ENCODE data around the gene FZD2.
"Not testable (repeated sequence)": the region's sequence is repeated elsewhere in the genome, so short reads cannot be mapped to it uniquely, and the experiment has no call there.

Gene FZD2

DNA sequence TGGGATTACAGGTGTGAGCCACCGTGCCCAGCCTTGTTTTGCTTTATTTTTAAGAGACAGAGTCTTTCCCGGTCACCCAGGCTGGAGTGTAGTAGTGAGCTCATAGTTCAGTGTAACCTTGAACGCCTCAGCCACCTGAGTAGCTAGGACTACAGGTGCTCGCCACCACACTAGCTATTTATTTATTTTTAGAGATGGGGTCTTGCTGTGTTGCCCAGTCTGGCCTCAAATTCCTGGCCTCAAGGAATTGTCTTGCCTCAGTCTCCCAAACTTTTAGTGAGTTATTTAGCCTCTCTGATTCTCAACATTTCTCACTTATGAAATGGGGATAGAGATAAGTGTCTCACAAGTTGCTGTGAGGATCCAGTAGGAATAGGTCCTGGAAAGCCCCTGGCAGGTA lies 21.7 kb downstream of the FZD2 start:
- no peak for DNase-seq

- no peak for DNase-seq
These were observed 24.6 kb downstream of the FZD2 start for GRCh38 chr17:44581868-44582267.

DNA sequence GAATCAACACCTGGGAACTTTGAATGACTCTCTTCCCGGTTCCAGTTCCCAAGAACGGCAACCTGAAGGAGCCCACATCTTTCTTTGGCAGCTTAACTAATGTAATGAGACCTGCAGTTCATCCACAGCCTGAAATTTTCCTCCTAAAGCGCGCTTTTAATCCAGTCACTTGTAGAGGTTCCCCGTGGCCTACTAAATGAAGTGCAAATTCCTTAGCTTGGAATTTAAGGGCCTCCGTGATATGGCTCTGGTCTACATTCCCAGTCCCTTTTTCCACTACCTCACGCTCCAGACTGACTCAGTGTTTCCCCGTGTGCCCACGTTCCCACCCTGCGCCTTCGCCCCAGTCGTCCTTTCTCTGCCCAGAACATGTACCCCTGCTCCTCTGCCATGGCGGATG lies 27.2 kb downstream of the FZD2 start:
- DNase-seq = no peak

GRCh38 chr17:44585315-44585714 lies 28.0 kb downstream of the FZD2 start:
- DNase-seq = no peak

DNA sequence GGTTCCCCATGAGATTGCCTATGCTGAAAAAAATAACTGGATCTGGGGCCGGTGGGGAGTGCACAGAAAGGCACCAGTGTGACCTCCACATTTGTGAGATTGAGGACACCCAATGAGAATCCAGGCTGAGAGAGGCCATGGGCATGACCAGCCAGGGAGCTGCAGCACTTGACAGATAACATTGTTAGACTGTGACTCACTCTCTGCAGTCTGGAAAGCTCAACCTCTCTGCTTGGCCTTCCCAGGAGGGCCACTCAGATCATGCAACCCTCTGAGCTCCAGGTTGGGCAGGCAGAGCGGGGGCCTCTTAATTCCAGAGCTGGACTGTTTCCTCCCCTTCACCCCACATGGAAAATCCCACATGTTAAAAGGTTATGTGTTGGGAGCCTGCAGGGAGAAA lies 30.1 kb downstream of the FZD2 start:
- DNase-seq = no peak

- DNase-seq = no peak
These were observed 32.2 kb downstream of the FZD2 start for GRCh38 chr17:44589316-44590071.

GRCh38 chr17:44590072-44590462 lies 32.8 kb downstream of the FZD2 start:
- not testable (repeated sequence) for DNase-seq

DNA sequence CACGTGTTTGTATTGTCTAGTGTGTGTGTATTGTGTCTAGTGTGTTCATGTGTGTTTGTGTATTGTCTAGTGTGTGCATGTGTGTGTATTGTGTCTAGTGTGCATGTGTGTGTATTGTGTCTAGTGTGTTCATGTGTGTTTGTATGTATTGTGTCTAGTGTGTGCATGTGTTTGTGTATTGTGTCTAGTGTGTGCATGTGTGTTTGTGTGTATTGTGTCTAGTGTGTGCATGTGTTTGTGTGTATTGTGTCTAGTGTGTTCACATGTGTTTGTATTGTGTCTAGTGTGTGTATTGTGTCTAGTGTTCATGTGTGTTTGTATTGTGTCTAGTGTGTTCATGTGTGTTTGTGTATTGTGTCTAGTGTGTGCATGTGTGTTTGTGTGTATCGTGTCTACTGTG lies 33.5 kb downstream of the FZD2 start:
- DNase-seq = not testable (repeated sequence)

- DNase-seq = no peak
These were observed 33.9 kb downstream of the FZD2 start for GRCh38 chr17:44591206-44591605.

DNA sequence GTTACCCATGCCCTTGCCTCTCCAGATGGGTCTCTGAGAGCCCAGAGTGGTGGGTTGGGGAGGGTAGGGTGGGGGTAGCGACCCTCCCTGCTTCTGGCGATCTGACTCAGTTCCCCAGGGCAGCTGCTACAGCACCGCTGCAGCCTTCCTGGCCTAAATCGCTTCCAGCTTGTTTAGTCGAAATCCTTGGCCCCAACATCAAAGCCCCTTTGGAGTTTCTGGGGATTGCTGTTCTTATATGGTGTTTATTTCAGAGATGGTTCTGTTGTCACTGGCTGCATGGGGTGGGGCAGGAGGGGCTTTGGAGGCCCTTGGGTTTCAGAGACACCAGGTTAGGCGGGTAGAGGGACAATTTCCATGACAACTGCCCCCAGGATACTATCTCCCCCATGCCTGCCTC lies 35.9 kb downstream of the FZD2 start:
- DNase-seq = no peak

DNA sequence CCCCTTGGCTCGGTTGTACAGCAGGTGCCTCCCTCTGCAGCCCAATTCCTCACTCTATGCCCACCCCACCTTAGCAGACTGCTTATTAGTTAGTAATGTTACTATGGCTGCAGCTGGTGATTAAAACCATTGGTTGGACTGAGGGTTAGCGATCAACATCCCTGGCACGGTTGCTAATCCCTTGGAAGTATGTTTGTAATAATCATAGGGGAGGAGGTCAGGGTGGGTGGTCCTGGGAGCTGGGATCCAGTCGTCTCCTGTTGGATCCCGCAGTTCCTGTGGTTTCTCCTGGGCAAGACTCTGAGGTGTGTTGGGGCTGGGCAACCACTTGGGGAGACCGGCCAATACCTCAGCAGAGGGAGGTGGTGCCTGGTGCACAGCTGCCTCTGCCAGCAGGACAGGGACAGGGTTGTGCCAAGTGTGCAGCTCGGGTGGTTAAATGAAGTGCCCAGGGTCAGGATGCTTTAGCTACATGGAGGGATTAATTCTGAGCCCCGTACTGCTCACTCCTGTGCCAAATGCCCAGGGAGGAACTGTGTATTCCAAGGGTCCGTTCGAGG lies 38.0 kb downstream of the FZD2 start:
- DNase-seq = no peak

GRCh38 chr17:44598329-44598728 lies 41.0 kb downstream of the FZD2 start:
- DNase-seq = no peak

DNA sequence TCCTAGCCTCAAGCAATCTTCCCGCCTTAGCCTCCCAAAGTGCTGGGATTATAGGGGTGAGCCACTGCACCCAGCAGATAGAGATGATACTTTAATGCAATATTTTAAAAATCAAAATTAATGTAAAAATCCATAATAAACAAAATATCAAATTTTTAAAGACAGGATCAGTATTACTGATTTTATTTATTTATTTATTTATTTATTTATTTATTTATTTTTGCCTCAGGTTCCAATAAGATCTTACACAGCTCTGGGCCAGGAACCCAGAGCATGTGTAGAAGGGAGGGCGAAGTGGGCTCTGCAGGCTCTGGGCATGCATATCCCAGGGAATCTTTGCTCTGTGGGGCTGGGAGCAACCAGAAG lies 41.6 kb downstream of the FZD2 start:
- no peak for DNase-seq

DNA sequence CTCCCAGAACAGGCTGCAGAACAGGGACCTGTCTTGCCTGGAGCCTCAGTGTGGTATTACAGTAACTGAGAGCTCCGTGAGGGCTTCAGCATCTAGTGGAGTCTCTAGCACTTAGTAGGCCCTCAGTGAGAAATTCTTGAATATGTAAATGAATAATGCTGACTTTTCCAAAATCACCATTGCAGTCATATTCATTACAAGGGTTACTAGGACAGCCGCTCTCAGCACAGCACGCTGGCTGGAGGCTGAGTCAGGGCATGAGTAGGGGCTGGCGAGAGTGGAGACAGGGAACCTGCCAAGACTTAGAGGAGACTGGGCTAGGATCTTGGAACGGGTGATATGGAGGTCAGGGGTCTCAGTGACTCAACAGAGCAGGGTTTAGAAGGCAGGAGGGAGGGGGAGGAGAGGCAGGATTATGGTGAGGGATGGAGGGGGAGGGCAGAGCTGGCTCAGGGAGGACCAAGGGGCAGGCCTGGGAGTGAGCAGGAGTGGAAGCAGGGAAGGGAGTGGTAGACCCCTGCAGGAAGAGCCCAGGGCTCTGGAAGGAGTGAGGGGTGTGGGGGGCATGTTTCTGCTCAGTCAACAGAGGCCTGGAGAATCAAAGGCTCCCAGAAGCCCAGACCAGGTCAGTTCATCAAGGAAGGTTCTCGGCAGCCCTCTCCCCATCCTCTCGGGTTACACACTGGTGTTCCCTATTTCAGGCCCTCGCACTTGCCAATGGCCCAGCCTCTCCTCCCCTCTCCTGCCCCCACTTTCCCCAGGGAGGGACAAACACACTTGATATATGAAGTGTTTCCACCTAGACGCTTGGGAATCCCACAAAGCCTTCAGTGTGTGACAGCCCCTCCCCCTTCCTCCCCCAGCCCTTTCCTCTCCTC lies 42.3 kb downstream of the FZD2 start:
- DNase-seq = no peak

DNA sequence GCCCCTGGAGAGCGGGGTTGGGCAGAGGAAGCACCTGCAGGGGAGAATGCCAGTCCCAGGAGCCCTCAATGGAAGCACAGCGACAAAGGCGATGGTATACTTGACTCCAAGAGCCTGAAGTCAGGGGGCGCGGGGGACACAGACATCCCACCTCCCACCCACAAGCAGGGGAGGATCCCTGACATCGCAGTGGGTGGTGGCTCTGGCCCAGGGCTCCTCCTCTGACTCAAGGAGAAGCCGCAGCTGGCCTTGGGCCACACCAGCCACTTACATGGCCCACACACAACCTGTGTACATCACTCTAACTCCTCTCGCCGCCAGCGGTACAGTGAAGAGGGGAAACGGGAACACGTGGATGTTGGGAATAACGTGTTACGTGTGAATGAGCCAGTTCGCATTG lies 44.3 kb downstream of the FZD2 start:
- no peak for DNase-seq

- no peak for DNase-seq
These were observed 44.7 kb downstream of the FZD2 start for GRCh38 chr17:44601973-44602372.

DNA sequence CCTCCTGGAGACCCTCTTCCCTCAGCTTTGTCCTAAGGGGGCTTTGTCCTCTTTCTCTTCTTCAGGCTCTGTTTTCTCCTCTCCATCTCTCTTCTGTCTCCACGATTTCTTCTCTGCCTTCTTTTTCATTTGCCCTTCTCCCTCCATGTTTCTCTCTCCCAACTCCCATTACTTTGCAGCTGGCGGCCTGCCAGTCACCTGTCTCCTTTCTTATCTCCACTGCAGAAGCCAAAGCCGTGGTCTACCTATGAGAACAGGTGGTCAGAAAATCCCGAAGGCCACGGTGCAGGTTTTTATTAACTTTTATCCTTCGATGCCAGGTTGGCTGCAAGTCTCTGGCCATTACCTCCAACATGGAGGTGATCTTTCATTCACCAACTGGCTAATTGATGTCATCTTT lies 45.1 kb downstream of the FZD2 start:
- DNase-seq = no peak

DNA sequence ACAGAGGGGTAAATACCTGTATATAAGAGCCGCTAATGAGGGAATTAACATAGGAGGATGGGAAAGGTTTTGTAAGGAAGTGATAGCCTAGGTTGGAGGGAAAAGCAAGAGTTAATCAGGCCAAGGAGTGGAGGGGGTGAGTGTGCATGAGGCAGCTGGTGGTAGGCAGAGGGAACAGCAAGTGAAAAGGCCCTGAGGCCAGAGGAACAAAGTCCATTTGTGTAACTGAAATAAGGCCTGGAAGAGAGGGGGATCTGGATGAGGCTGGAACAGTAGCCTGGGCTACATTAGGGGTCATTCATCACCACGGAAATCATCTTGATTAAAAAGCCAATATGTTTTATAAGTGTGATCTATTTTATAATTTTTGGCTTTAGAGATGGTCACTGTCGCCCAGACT lies 45.7 kb downstream of the FZD2 start:
- no peak for DNase-seq

- no peak for DNase-seq
These were observed 47.0 kb downstream of the FZD2 start for GRCh38 chr17:44604116-44604761.

DNA sequence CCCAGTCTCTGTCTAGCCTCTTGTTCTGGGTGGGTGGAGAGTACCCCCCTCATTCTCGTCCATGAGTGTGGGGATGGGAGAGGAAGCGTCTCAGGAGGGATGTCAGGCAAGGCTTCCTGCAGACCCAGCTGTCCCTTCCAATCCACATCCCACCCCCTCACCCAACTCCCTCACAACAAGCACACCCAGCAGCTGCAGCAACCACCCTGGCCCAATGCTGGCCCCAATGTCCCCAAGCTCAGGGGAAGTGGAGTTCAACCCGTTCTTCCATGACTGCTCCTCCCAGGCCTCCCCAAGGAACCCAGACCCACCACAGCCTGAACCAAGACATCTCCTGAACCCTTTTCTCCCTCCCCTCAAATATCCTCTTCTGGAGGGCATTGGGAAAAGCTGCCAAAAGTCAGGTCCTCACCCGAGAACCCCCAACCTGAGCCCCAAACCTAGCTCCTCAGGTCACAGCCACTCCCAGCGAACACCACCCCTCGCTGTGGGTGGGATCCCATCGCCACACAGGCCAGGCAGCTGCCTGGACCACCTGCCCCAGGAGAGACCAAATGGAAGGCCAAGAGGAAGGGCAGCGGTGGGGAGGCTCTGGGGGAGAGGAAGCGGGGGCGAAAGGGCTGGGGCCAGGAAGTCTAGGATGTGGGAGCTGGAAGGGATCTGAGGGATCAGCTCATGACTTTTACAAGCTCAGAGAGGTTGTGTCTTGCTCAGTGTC lies 47.6 kb downstream of the FZD2 start:
- DNase-seq = no peak

GRCh38 chr17:44606658-44607057 lies 49.4 kb downstream of the FZD2 start:
- DNase-seq = no peak

DNA sequence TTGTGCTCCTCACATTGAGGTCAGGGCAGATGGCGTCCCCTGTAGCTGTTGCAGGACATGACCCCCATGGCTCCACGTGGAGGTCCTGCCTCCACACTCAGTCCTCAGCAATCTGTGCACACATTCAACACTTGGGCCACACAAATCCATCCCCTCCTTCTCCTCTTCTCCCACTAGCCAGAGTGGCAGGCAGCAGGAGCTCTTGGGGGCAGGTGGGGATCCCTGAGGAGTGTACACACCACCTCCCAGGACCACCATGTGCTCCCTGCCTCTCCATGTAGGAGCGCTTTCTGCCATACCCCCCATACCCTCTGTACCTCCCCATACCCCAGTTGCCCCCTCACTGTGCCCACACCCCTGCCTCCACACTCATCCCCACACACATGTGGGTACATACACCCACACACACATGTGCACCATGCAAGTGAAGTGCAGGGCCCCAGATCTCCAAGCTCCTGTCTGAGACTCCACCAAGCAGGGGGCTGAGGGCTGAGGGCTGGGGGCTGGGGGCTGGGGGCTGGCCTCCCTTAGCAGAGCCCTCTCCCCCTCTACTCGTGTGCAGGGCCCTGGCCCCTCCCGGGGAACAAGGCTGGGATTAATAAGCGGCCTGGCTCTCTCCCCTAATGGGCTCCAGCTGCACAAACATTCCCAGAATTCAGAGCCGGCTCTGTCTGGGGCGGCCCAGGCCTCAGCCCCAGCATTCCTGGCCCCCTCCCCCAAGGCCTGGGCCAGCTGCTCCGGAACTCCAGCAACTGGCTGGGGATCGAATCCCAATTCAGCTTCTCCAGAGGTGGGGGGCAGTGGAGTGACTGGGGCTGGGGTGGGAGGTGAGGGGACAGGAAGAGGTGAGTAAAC lies 50.8 kb downstream of the FZD2 start:
- DNase-seq = no peak
